ENCODE measurements around the gene KCNJ15. TPM values are rescaled to one million over a fixed set of nuclear protein-coding genes. Genes with fewer than 3 reads are reported as not detected.

Gene KCNJ15
- total and polyA plus RNA-seq, 10 donors = 0.27 to 45.6 (median 16.8) TPM

- 65 to 71% (median 67%) methylated on average over 8 of the region's 8 CpGs for WGBS, 5 donors
- Histone ChIP-seq H3K4me1 (peaks cover 0 to 4% (median 2%) of the 10 kb centered on the region in 6 donors), H3K27me3 (replicated peaks in 1 of 7) (no peaks in the 10 kb centered on the region), H3K9me3 (no peaks in the 10 kb centered on the region), H3K27ac (peak overlapping the region in 7 of 8 donors; percentile 50 to 93 (median 76)), H3K36me3 (no peaks in the 10 kb centered on the region), H3K4me3 (peak overlapping the region in 1 of 8 donors; percentile 48)
- intact Hi-C loops (cut with DNase I; ENCODE audit: low total_unique reads) = no loop called here
- no peak for DNase-seq
- TF ChIP-seq POLR2A (IDR thresholded peaks at IDR 0.05) = no peak
- TF ChIP-seq POLR2AphosphoS5 (IDR thresholded peaks at IDR 0.05) = peak in 1 of 3 donors; percentile 44
Observed at GRCh38 chr21:38273745-38274542, 17.2 kb downstream of the KCNJ15 start.

- TF ChIP-seq POLR2A (IDR thresholded peaks at IDR 0.05) (no peak), CTCF (IDR thresholded peaks at IDR 0.05 in 8 of 11, conservative IDR thresholded peaks at IDR 0.05 in 3 of 11) (no peak), POLR2AphosphoS5 (IDR thresholded peaks at IDR 0.05) (peak in 1 of 3 donors; percentile 20)
- peak overlapping the region in 1 of 8 donors; percentile 47 for H3K4me3 ChIP-seq
- 37 to 61% (median 50%) methylated on average over 9 of the region's 9 CpGs for WGBS, 5 donors
- H3K9me3 ChIP-seq = no peaks in the 10 kb centered on the region
- peaks cover 0 to 15% (median 0%) of the 10 kb centered on the region in 6 donors for H3K4me1 ChIP-seq
- intact Hi-C loops (cut with DNase I; ENCODE audit: low total_unique reads) = no loop called here
- H3K27me3 ChIP-seq (replicated peaks in 1 of 7) = no peaks in the 10 kb centered on the region
- peak overlapping the region in 7 of 8 donors; percentile 67 to 93 (median 77) for H3K27ac ChIP-seq
- no peak for DNase-seq
- H3K36me3 ChIP-seq = no peaks in the 10 kb centered on the region
Observed at GRCh38 chr21:38277501-38278131, 20.8 kb downstream of the KCNJ15 start.

- peaks cover 0 to 12% (median 0%) of the 10 kb centered on the region in 6 donors for H3K4me1 ChIP-seq
- no peak overlapping the region for H3K4me3 ChIP-seq
- 76 to 93% (median 85%) methylated on average over 5 of the region's 5 CpGs for WGBS, 5 donors
- TF ChIP-seq POLR2AphosphoS5 (IDR thresholded peaks at IDR 0.05) (no peak), CTCF (IDR thresholded peaks at IDR 0.05 in 8 of 11, conservative IDR thresholded peaks at IDR 0.05 in 3 of 11) (no peak), POLR2A (IDR thresholded peaks at IDR 0.05) (no peak)
- DNase-seq = no peak
- peak overlapping the region in 4 of 8 donors; percentile 34 to 93 (median 88) for H3K27ac ChIP-seq
- intact Hi-C loops (cut with DNase I; ENCODE audit: low total_unique reads) = no loop called here
- no peaks in the 10 kb centered on the region for H3K36me3 ChIP-seq
- no peaks in the 10 kb centered on the region for H3K9me3 ChIP-seq
- no peaks in the 10 kb centered on the region for H3K27me3 ChIP-seq (replicated peaks in 1 of 7)
Observed at GRCh38 chr21:38280454-38280853, 23.7 kb downstream of the KCNJ15 start.

GRCh38 chr21:38280867-38281266, 24.1 kb downstream of the KCNJ15 start:
- Histone ChIP-seq H3K4me3 (no peak overlapping the region), H3K36me3 (no peaks in the 10 kb centered on the region), H3K4me1 (peaks cover 0 to 12% (median 0%) of the 10 kb centered on the region in 6 donors), H3K27ac (peak overlapping the region in 3 of 8 donors; percentile 86 to 93 (median 90)), H3K27me3 (replicated peaks in 1 of 7) (no peaks in the 10 kb centered on the region), H3K9me3 (no peaks in the 10 kb centered on the region)
- DNase-seq = no peak
- 47 to 61% (median 59%) methylated on average over 6 of the region's 6 CpGs for WGBS, 5 donors
- intact Hi-C loops (cut with DNase I; ENCODE audit: low total_unique reads) = no loop called here
- TF ChIP-seq POLR2A (IDR thresholded peaks at IDR 0.05) (no peak), POLR2AphosphoS5 (IDR thresholded peaks at IDR 0.05) (no peak), CTCF (IDR thresholded peaks at IDR 0.05 in 8 of 11, conservative IDR thresholded peaks at IDR 0.05 in 3 of 11) (no peak)

Data from spleen (tissue), 11 donors.